GM12878 (cell line): Measurements from ENCODE around the gene MICB.

Source experiments
- ATF3 ChIP-seq: IDR thresholded peaks from 2 replicates; pipeline ENCODE4 v1.6.1; 2011; ENCODE audit warnings: low read depth, mild to moderate bottlenecking, low read length, moderate library complexity, borderline replicate concordance; ENCODE audit errors: extremely low read depth
- CTCF ChIP-seq, 3 experiments: IDR thresholded peaks in 2 of 3; conservative IDR thresholded peaks in 1 of 3; 2 replicates each; pipeline ENCODE4 v1.5.1; 2011; ENCODE audit warnings: low read depth in 3 of 3, low read length in 3 of 3, mild to moderate bottlenecking in 3 of 3, control low read depth in 2 of 3, moderate library complexity in 2 of 3, inconsistent platforms in 1 of 3, mixed read lengths in 1 of 3; ENCODE audit not compliant: control insufficient read depth in 2 of 3, insufficient read depth in 1 of 3; ENCODE audit errors: extremely low read depth in 1 of 3
- EED ChIP-seq: sonication (generic); IDR thresholded peaks from 2 replicates; pipeline ENCODE4 v1.6.1; 2016; ENCODE audit warnings: antibody characterized with exemption, low read depth
- EP300 ChIP-seq, 2 experiments: fragments of 150-350 bp in 1 of 2; IDR thresholded peaks; 2 replicates each; pipeline ENCODE4 v1.6.1; 2011 to 2012; ENCODE audit warnings: low read depth in 2 of 2, low read length in 2 of 2, borderline replicate concordance in 1 of 2, improper control_type of control experiment in 1 of 2, inconsistent platforms in 1 of 2; ENCODE audit not compliant: control insufficient read depth in 1 of 2
- FOXM1 ChIP-seq: IDR thresholded peaks from 2 replicates; pipeline ENCODE4 v1.6.1; 2012; ENCODE audit warnings: low read depth, mild to moderate bottlenecking, inconsistent platforms, low read length, moderate library complexity
- GABPA ChIP-seq: IDR thresholded peaks from 2 replicates; pipeline ENCODE4 v1.6.1; 2014; ENCODE audit warnings: antibody characterized with exemption, low read depth, mild to moderate bottlenecking, inconsistent platforms
- RCOR1 ChIP-seq: conservative IDR thresholded peaks from 2 replicates; pipeline ENCODE4 v1.6.1; 2012; ENCODE audit warnings: low read depth, low read length, improper control_type of control experiment

GRCh38 chr6:31535538-31536324 lies 37.8 kb downstream of the MICB start:
- no peak for TF ChIP-seq EED
- TF ChIP-seq FOXM1: no peak
- no peak for TF ChIP-seq EP300 (IDR thresholded peaks at IDR 0.05; ENCODE audit: borderline replicate concordance in 1 of 2, control insufficient read depth in 1 of 2, low read depth in 2 of 2, low read length in 2 of 2)
- no peak for TF ChIP-seq ATF3
- no peak for TF ChIP-seq CTCF (IDR thresholded peaks at IDR 0.05 in 2 of 3, conservative IDR thresholded peaks at IDR 0.05 in 1 of 3; ENCODE audit: control insufficient read depth in 2 of 3, extremely low read depth in 1 of 3, insufficient read depth in 1 of 3, low read depth in 3 of 3, low read length in 3 of 3)
- TF ChIP-seq GABPA: no peak
- TF ChIP-seq RCOR1: no peak
